HL-60 (cell line): Measurements from ENCODE around the gene KIF26A.

Source experiments
- DNase-seq, 2 experiments: peaks; one replicate each; pipeline ENCODE4 v3.0.0-alpha.2; 2010 to 2020; ENCODE audit warnings: low read depth in 1 of 2, low spot score in 1 of 2
- H3K27ac ChIP-seq: fragments of 250-450 bp; sonication (Bioruptor Pico); replicated peaks from 2 replicates; pipeline ENCODE4 v1.5.1; 2020; ENCODE audit warnings: mild to moderate bottlenecking, moderate library complexity
- H3K27me3 ChIP-seq: fragments of 250-450 bp; sonication (Bioruptor Pico); 2 replicates; pipeline ENCODE4 v1.5.1; 2021; ENCODE audit warnings: mild to moderate bottlenecking, moderate library complexity; ENCODE audit not compliant: insufficient read depth, poor library complexity, severe bottlenecking
- H3K4me3 ChIP-seq: replicated peaks from 2 replicates; pipeline ENCODE4 v1.5.1; 2011; ENCODE audit warnings: mild to moderate bottlenecking, control low read depth, low read length; ENCODE audit not compliant: insufficient read depth
- GABPA ChIP-seq: IDR thresholded peaks from 2 replicates; pipeline ENCODE4 v1.6.1; 2012; ENCODE audit warnings: low read depth
- POLR2AphosphoS5 ChIP-seq: IDR thresholded peaks from 2 replicates; pipeline ENCODE4 v1.6.1; 2012; ENCODE audit warnings: low read depth
- SPI1 ChIP-seq: IDR thresholded peaks from 2 replicates; pipeline ENCODE4 v1.6.1; 2012; ENCODE audit warnings: low read depth, mild to moderate bottlenecking, borderline replicate concordance
- TF ChIP-seq, protein P1 (sequence below): IDR thresholded peaks from 2 replicates; pipeline ENCODE4 v1.6.1; 2012; ENCODE audit warnings: low read depth; ENCODE audit not compliant: insufficient replicate concordance
- TF ChIP-seq, protein P2 (sequence below): IDR thresholded peaks from one replicate; pipeline ENCODE4 v1.5.1; 2011; ENCODE audit warnings: low read length, control low read depth, inconsistent platforms; ENCODE audit not compliant: insufficient read depth

KIF26A gene

DNA sequence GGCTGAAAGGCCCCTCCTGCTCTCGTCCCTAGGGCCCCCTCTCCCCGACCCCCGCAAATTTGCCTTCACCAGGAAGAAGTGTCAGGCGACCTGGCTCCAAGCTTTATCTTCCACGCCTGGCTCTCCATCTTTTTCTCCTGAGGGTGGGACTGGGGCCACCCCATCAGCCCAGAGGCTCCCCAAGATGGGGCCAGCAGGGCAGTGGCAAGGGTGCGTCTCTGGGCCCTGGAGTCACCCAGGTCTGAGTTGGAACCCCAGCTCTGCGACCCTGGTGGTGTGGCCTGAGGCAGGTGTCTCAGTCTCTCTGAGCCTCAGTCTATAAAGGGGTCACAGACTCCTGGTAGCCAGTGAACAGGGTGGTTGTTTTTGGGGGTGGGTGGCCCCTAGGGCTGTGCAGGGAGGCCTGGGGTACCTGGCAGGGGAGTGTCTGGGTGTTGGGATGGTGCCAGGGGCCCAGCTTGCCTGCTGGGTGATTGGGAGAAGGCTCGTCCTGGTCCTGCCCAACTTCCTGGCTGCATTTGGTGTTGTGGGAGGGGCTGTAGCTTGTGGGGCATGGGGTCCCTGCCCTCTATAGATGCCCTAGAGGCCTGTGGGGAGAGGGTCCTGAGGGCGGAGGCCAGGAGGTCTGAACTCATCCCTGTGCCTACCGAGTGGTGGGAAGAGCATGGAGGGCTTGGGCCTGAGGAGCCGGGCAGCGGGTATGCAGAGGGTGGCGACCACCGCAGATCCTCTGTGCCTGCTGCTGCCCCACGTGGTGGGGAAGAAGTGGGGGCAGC, 7.6 kb downstream of the KIF26A start:
- TF ChIP-seq GABPA (no peak), POLR2AphosphoS5 (no peak), SPI1 (no peak)
- TF ChIP-seq, protein P1, sequence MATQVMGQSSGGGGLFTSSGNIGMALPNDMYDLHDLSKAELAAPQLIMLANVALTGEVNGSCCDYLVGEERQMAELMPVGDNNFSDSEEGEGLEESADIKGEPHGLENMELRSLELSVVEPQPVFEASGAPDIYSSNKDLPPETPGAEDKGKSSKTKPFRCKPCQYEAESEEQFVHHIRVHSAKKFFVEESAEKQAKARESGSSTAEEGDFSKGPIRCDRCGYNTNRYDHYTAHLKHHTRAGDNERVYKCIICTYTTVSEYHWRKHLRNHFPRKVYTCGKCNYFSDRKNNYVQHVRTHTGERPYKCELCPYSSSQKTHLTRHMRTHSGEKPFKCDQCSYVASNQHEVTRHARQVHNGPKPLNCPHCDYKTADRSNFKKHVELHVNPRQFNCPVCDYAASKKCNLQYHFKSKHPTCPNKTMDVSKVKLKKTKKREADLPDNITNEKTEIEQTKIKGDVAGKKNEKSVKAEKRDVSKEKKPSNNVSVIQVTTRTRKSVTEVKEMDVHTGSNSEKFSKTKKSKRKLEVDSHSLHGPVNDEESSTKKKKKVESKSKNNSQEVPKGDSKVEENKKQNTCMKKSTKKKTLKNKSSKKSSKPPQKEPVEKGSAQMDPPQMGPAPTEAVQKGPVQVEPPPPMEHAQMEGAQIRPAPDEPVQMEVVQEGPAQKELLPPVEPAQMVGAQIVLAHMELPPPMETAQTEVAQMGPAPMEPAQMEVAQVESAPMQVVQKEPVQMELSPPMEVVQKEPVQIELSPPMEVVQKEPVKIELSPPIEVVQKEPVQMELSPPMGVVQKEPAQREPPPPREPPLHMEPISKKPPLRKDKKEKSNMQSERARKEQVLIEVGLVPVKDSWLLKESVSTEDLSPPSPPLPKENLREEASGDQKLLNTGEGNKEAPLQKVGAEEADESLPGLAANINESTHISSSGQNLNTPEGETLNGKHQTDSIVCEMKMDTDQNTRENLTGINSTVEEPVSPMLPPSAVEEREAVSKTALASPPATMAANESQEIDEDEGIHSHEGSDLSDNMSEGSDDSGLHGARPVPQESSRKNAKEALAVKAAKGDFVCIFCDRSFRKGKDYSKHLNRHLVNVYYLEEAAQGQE, result no peak
- TF ChIP-seq, protein P2, sequence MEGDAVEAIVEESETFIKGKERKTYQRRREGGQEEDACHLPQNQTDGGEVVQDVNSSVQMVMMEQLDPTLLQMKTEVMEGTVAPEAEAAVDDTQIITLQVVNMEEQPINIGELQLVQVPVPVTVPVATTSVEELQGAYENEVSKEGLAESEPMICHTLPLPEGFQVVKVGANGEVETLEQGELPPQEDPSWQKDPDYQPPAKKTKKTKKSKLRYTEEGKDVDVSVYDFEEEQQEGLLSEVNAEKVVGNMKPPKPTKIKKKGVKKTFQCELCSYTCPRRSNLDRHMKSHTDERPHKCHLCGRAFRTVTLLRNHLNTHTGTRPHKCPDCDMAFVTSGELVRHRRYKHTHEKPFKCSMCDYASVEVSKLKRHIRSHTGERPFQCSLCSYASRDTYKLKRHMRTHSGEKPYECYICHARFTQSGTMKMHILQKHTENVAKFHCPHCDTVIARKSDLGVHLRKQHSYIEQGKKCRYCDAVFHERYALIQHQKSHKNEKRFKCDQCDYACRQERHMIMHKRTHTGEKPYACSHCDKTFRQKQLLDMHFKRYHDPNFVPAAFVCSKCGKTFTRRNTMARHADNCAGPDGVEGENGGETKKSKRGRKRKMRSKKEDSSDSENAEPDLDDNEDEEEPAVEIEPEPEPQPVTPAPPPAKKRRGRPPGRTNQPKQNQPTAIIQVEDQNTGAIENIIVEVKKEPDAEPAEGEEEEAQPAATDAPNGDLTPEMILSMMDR, result no peak
- Histone ChIP-seq H3K4me3 (no peak overlapping the region), H3K27me3 (no peaks in the 10 kb centered on the region), H3K27ac (no peak overlapping the region)
- no peak for DNase-seq

DNA sequence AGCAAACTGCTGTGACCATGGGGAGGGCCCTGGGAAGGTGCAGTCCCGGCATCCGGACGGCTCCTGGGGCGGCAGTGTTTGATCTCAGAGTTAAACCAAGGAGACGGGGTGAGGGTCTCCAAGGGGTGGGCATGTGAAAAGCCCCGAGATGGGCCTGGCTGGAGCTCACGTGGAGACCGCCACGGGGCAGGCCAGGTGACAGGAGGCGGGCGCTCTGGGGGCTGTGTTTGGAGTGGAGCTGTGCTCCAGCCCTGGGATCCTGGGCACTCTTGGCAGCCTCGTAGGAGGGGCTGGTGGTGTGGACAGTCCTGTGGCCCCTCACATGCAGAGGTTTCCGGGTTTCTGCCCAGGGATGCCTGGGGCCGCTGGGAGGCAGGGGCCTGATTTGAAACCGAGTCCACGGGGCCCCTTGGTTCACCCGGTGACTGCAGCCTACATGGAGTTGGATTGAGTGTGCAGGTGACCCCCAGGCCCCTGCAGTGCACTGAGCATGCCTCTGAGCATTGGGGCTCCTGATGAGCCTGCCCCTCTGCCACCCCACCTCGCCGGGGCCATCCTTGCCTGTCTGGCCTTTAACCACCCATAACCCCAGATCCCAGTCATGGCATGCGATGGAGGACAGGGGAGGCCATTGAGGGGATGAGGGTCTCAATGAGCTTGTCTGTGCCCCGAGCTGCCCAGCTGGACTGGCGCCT, 8.4 kb downstream of the KIF26A start:
- Histone ChIP-seq H3K27ac (no peak overlapping the region), H3K27me3 (no peaks in the 10 kb centered on the region), H3K4me3 (no peak overlapping the region)
- TF ChIP-seq, protein P1, result no peak
- no peak for TF ChIP-seq GABPA
- no peak for TF ChIP-seq POLR2AphosphoS5
- TF ChIP-seq, protein P2, result no peak
- no peak for TF ChIP-seq SPI1
- no peak for DNase-seq

DNA sequence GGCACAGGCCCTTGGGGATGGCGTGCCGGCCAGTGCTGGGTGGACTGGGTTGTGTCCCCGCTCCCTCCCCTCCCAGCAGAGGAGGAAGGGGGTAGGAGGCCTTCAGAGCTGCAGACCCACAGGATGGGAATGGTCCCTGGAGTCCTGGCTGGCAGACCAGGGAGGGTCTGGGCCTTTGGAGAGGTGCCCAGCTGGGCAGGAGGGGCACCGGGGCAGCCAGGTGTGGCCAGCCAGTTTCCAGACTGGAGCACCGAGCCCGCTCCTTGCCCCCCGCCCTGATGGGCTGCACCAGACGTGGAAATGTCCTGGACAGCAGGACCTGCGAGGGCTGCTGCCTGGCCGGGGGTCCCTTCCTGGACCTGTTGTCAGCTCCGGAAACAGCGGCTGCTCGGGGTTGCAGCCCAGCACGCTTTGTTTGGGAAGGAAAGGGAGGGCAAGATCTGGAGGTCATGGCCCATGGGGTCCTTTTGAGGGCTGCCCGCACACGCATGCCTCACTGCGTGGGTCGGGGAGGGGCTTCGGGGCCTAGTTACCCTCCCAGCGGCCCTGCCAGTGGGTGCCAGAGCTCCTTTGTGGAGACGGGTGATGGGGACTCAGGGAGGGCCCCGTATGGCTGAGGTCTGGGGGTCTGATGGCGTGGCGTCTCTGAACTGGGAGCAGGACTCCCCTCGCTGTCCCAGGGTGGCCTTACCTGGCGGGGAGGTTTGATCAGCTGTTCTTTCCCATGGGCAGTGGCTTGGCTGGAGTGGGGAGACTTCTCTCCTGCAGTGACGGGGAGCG, 9.1 kb downstream of the KIF26A start:
- no peaks in the 10 kb centered on the region for H3K27me3 ChIP-seq
- H3K4me3 ChIP-seq, result no peak overlapping the region
- TF ChIP-seq, protein P2, result no peak
- TF ChIP-seq GABPA, result no peak
- TF ChIP-seq POLR2AphosphoS5, result no peak
- TF ChIP-seq, protein P1, result no peak
- DNase-seq, result no peak
- no peak overlapping the region for H3K27ac ChIP-seq
